Large intestine (tissue), 12 donors: ENCODE data around the gene FER1L5. TPM values are rescaled to one million over a fixed set of nuclear protein-coding genes. Genes with fewer than 3 reads are reported as not detected.

Source experiments
- DNase-seq, 2 donors: peaks; one replicate each; pipeline versions ENCODE4 v3.0.0 to v3.0.0-alpha.2; 2013
- H3K27ac ChIP-seq: one replicate; pipeline ENCODE4 v1.5.1; 2013; ENCODE audit warnings: low read length
- H3K27me3 ChIP-seq: 2 replicates; pipeline ENCODE4 v1.6.1; 2013; ENCODE audit warnings: low read length; ENCODE audit not compliant: control insufficient read depth, insufficient read depth
- H3K36me3 ChIP-seq: 2 replicates; pipeline ENCODE4 v1.6.1; 2013; ENCODE audit warnings: low read length; ENCODE audit not compliant: control insufficient read depth, insufficient read depth
- H3K4me1 ChIP-seq: one replicate; pipeline ENCODE4 v1.6.1; 2013; ENCODE audit warnings: low read length; ENCODE audit not compliant: control insufficient read depth, insufficient read depth
- H3K4me3 ChIP-seq: one replicate; pipeline ENCODE4 v1.5.1; 2013; ENCODE audit warnings: low read length
- H3K9me3 ChIP-seq: one replicate; pipeline ENCODE4 v1.6.1; 2013; ENCODE audit warnings: mild to moderate bottlenecking, low read depth, low read length, moderate library complexity; ENCODE audit not compliant: control insufficient read depth
- WGBS: methylation state at CpG from one replicate; pipeline ENCODE4 v1.1.5; 2013; ENCODE audit warnings: low lambda C conversion rate; ENCODE audit not compliant: insufficient coverage; 5-methylcytosine and 5-hydroxymethylcytosine counted together
- long read RNA-seq, 11 donors: transcript quantifications; one replicate each; lab custom pipeline, GENCODE V29; 2026
- polyA plus RNA-seq: library from polyadenylated mRNA; unstranded; fragments of 120-200 nt; gene quantifications from one replicate; pipeline ENCODE4 v1.2.1, GENCODE V29; 2013

Gene FER1L5
- polyA plus RNA-seq, result 1.2 TPM
- long read RNA-seq, donor 1, result 0 reads
- long read RNA-seq, donor 2, result 0 reads
- long read RNA-seq, donor 3, result 0 reads
- long read RNA-seq, donor 4, result 0 reads
- long read RNA-seq, donor 5, result 0 reads
- long read RNA-seq, donor 6, partial matches to known transcripts, result 0 of 21 reads
- long read RNA-seq, donor 6, other reads (novel, unspliced or antisense), result 21 of 21 reads
- long read RNA-seq, donor 7, result 0 reads
- long read RNA-seq, donor 8, result 0 reads
- long read RNA-seq, donor 9, result 0 reads
- long read RNA-seq, donor 10, result 0 reads
- long read RNA-seq, donor 11, result 0 reads

DNA sequence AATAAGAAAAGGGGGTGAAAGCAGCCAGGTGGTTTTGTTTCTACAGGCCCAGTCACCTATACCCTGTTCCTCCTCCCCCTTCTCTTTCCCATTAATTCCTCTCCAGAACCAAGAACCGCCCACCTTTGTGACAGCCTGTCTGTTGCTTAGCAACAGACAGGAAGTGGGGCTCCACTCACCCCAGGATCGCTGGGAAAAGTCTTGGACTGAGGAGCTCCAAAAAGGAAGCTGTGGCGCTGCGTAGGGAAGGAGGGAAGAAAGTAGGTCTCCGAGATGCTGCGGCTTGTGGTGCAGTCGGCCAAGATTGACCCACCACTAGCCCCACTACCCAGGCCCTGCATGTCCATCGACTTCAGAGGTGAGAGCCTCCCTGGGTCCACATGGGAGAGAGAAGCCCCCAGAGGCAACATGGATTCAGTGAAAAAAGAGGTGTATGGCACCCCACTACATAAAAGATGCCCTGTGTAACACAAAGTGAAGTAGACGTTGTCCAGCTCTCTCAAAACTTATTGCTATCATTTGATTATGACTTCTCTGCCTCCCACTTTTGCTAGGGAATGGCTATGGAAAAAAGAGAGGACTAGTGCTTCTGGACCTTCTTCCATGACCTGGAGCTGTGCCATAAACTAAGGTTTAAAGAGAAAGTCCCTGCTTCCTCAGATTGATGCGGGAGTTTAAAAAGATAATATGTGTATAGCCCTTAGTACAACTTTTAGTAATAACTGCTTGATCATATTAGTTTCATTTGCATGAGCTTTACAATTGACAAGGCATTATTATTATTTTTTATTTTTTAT is at the start of gene FER1L5:
FER1L5 (plus strand) TSS at position 201 of the 797 bp plus-strand sequence; CDS start at position 274, 73 bp downstream.
- peak within 1 kb of the TSS; percentile 46 for H3K4me3 ChIP-seq
- no peaks in the 10 kb centered on the region for H3K9me3 ChIP-seq
- H3K27me3 ChIP-seq, result no peaks in the 10 kb centered on the region
- no peak within 1 kb of the TSS for H3K27ac ChIP-seq
- peaks cover 3% of the 10 kb centered on the region for H3K4me1 ChIP-seq
- H3K36me3 ChIP-seq, result no peaks in the 10 kb centered on the region
- DNase-seq, result peak; percentile 50 to 77
- 56% methylated on average over 2 of the region's 10 CpGs for WGBS

GRCh38 chr2:96594282-96594681 is 48.3 kb upstream of the FER1L5 start:
- no CpG with 5 or more reads among the region's 3 CpGs for WGBS
- Histone ChIP-seq H3K9me3 (no peaks in the 10 kb centered on the region), H3K4me1 (no peaks in the 10 kb centered on the region), H3K27me3 (no peaks in the 10 kb centered on the region), H3K27ac (no peak overlapping the region), H3K4me3 (no peak overlapping the region), H3K36me3 (peaks cover 65% of the 10 kb centered on the region)
- DNase-seq, result no peak

- no peaks in the 10 kb centered on the region for H3K27me3 ChIP-seq
- peaks cover 66% of the 10 kb centered on the region for H3K36me3 ChIP-seq
- WGBS, result no CpG with 5 or more reads among the region's 5 CpGs
- H3K9me3 ChIP-seq, result no peaks in the 10 kb centered on the region
- DNase-seq, result no peak
- H3K4me1 ChIP-seq, result no peaks in the 10 kb centered on the region
- H3K4me3 ChIP-seq, result no peak overlapping the region
- H3K27ac ChIP-seq, result no peak overlapping the region
These were observed 47.8 kb upstream of the FER1L5 start for GRCh38 chr2:96594691-96595152.

- H3K27me3 ChIP-seq, result no peaks in the 10 kb centered on the region
- no peak overlapping the region for H3K27ac ChIP-seq
- H3K4me3 ChIP-seq, result no peak overlapping the region
- peaks cover 2% of the 10 kb centered on the region for H3K4me1 ChIP-seq
- H3K36me3 ChIP-seq, result peaks cover 81% of the 10 kb centered on the region
- no peaks in the 10 kb centered on the region for H3K9me3 ChIP-seq
- DNase-seq, result no peak
These were observed 46.0 kb upstream of the FER1L5 start for GRCh38 chr2:96596596-96596995.

- no peak overlapping the region for H3K4me3 ChIP-seq
- H3K27me3 ChIP-seq, result no peaks in the 10 kb centered on the region
- H3K36me3 ChIP-seq, result peaks cover 80% of the 10 kb centered on the region
- no peak overlapping the region for H3K27ac ChIP-seq
- DNase-seq, result no peak
- H3K9me3 ChIP-seq, result no peaks in the 10 kb centered on the region
- WGBS, result 92% methylated on average over 2 of the region's 2 CpGs
- H3K4me1 ChIP-seq, result peaks cover 7% of the 10 kb centered on the region
These were observed 42.6 kb upstream of the FER1L5 start for GRCh38 chr2:96599941-96600340.

GRCh38 chr2:96601382-96602292 is 40.9 kb upstream of the FER1L5 start:
- Histone ChIP-seq H3K4me3 (no peak overlapping the region), H3K4me1 (peaks cover 7% of the 10 kb centered on the region), H3K27me3 (no peaks in the 10 kb centered on the region), H3K36me3 (peaks cover 81% of the 10 kb centered on the region), H3K27ac (peak overlapping the region; percentile 44), H3K9me3 (no peaks in the 10 kb centered on the region)
- WGBS, result no CpG with 5 or more reads among the region's 8 CpGs
- peak; percentile 64 to 81 for DNase-seq

- WGBS, result no CpG with 5 or more reads among the region's 2 CpGs
- peaks cover 7% of the 10 kb centered on the region for H3K4me1 ChIP-seq
- no peaks in the 10 kb centered on the region for H3K9me3 ChIP-seq
- peaks cover 83% of the 10 kb centered on the region for H3K36me3 ChIP-seq
- no peak overlapping the region for H3K4me3 ChIP-seq
- peak; percentile 17 to 47 for DNase-seq
- H3K27ac ChIP-seq, result peak overlapping the region; percentile 44
- no peaks in the 10 kb centered on the region for H3K27me3 ChIP-seq
These were observed 40.2 kb upstream of the FER1L5 start for GRCh38 chr2:96602330-96602823.

DNA sequence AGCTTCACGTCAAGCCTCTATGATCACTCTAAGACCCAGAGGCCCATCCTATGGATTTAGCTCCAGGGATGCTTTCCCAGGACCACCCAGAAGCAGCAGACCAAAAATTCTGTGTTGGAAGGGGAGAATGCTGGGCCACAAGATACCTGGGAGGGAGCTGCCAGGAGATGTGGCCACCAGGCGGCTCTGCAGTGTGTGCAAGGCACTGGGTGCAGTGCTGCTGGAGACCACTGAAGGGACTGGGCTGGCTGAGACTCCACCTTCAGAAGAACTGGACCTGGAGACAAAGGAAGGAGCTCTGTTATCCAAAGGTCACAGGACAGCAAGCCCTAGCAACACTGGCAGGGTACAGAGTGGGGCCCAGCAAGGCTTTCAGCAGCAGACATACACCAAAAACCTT is 38.5 kb upstream of the FER1L5 start:
- Histone ChIP-seq H3K27ac (no peak overlapping the region), H3K36me3 (peaks cover 90% of the 10 kb centered on the region)
- 80% methylated on average over 1 of the region's 2 CpGs for WGBS

DNA sequence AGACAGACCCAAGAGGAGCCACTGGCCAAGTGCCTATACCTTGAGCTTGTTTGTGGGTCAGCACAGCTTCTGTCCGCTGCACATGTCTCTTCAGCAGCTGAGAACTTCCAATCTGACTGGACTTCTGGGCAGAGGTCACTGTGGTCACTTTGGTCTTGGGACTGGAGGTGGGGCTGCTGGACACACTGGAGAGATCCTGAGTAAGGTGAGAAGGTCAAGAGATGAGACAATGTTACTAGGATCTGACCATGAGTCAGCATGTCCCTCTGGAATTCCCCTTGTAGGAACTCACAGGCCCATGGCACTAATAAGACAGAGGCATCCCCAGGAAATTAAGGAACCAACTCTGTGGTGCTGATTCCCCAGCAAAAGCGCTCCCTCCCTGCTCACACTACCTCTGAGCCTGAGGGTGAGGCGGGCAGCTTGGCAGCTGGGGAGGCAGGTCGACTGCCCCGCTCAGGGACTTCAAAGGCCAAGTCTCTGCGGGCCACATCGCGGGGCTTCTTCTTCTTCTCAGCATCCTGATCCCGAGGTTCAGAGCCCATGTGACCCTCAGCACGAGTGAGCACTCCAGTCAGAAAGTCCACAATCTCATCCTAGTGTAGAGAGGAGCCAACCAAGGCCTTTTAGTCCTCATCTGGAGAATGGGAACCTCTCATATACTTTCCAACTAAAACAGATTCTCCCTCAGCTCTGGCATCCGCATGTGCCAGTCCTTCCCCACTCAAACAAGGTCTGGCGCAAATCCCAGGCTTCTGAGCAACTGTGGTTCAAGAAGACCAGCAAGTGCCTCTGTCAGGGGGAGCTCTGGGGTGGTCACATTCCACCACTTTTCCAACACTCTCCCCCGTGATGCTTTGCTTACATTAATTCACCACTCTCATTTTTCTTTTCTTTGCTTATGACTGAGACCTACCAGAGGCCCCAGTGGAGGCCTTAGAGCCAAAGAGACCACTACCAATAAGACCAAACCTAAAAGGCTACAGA is 33.8 kb upstream of the FER1L5 start:
- peaks cover 97% of the 10 kb centered on the region for H3K36me3 ChIP-seq
- H3K4me1 ChIP-seq, result no peaks in the 10 kb centered on the region

More for the DNA sequence above, 38.5 kb upstream of the FER1L5 start:
- DNase-seq, result no peak
- peaks cover 7% of the 10 kb centered on the region for H3K4me1 ChIP-seq
- H3K27me3 ChIP-seq, result no peaks in the 10 kb centered on the region
- H3K9me3 ChIP-seq, result no peaks in the 10 kb centered on the region
- no peak overlapping the region for H3K4me3 ChIP-seq

More for the DNA sequence above, 33.8 kb upstream of the FER1L5 start:
- no peak for DNase-seq
- Histone ChIP-seq H3K27ac (no peak overlapping the region), H3K9me3 (no peaks in the 10 kb centered on the region), H3K27me3 (no peaks in the 10 kb centered on the region), H3K4me3 (no peak overlapping the region)
- WGBS, result 86% methylated on average over 1 of the region's 13 CpGs
